ENCODE measurements around the gene MDM1.

MDM1 gene

GRCh38 chr12:68376901-68377300 is 44.7 kb upstream of the MDM1 start:
- TF ChIP-seq POLR2A (IDR thresholded peaks at IDR 0.05; ENCODE audit: extremely low read depth, insufficient read length) (no peak), CTCF (IDR thresholded peaks at IDR 0.05; ENCODE audit: low read depth, low read length) (no peak), MAX (IDR thresholded peaks at IDR 0.05; ENCODE audit: low read depth, low read length) (no peak), MYC (IDR thresholded peaks at IDR 0.05; ENCODE audit: low read depth, low read length) (no peak)
- H3K4me3 ChIP-seq (ENCODE audit: low read depth, low read length): no peak overlapping the region
- no peak for DNase-seq (ENCODE audit: low read depth)

- no peak for DNase-seq (ENCODE audit: low read depth)
- no peak overlapping the region for H3K4me3 ChIP-seq (ENCODE audit: low read depth, low read length)
- TF ChIP-seq POLR2A (IDR thresholded peaks at IDR 0.05; ENCODE audit: extremely low read depth, insufficient read length): no peak
- no peak for TF ChIP-seq MAX (IDR thresholded peaks at IDR 0.05; ENCODE audit: low read depth, low read length)
- no peak for TF ChIP-seq MYC (IDR thresholded peaks at IDR 0.05; ENCODE audit: low read depth, low read length)
- no peak for TF ChIP-seq CTCF (IDR thresholded peaks at IDR 0.05; ENCODE audit: low read depth, low read length)
Measured at GRCh38 chr12:68375756-68376695, 43.9 kb upstream of the MDM1 start.

- TF ChIP-seq MYC (IDR thresholded peaks at IDR 0.05; ENCODE audit: low read depth, low read length) (no peak), POLR2A (IDR thresholded peaks at IDR 0.05; ENCODE audit: extremely low read depth, insufficient read length) (no peak), MAX (IDR thresholded peaks at IDR 0.05; ENCODE audit: low read depth, low read length) (no peak)
- H3K4me3 ChIP-seq (ENCODE audit: low read depth, low read length): no peak overlapping the region
- DNase-seq (ENCODE audit: low read depth): no peak
Measured at GRCh38 chr12:68374307-68374982, 42.3 kb upstream of the MDM1 start.

- TF ChIP-seq POLR2A (IDR thresholded peaks at IDR 0.05; ENCODE audit: extremely low read depth, insufficient read length) (no peak), CTCF (IDR thresholded peaks at IDR 0.05; ENCODE audit: low read depth, low read length) (no peak), MAX (IDR thresholded peaks at IDR 0.05; ENCODE audit: low read depth, low read length) (no peak), MYC (IDR thresholded peaks at IDR 0.05; ENCODE audit: low read depth, low read length) (no peak)
- no peak for DNase-seq (ENCODE audit: low read depth)
- no peak overlapping the region for H3K4me3 ChIP-seq (ENCODE audit: low read depth, low read length)
Measured at GRCh38 chr12:68370667-68371066, 38.5 kb upstream of the MDM1 start.

GRCh38 chr12:68370006-68370590 is 37.9 kb upstream of the MDM1 start:
- TF ChIP-seq MAX (IDR thresholded peaks at IDR 0.05; ENCODE audit: low read depth, low read length): no peak
- TF ChIP-seq POLR2A (IDR thresholded peaks at IDR 0.05; ENCODE audit: extremely low read depth, insufficient read length): no peak
- no peak for TF ChIP-seq MYC (IDR thresholded peaks at IDR 0.05; ENCODE audit: low read depth, low read length)
- TF ChIP-seq CTCF (IDR thresholded peaks at IDR 0.05; ENCODE audit: low read depth, low read length): no peak
- no peak overlapping the region for H3K4me3 ChIP-seq (ENCODE audit: low read depth, low read length)
- DNase-seq (ENCODE audit: low read depth): no peak
